SK-N-MC (cell line): Measurements from ENCODE around the gene DMAC2.

ENCODE experiments used
- DNase-seq: peaks from one replicate; pipeline ENCODE4 v3.0.0-alpha.2; 2011; ENCODE audit warnings: low read depth, low spot score
- H3K27ac ChIP-seq: fragments of 200-600 bp; sonication (generic); 2 replicates; pipeline ENCODE4 v1.5.1; 2016; ENCODE audit warnings: mixed run types
- H3K36me3 ChIP-seq: fragments of 200-600 bp; sonication (generic); 2 replicates; pipeline ENCODE4 v1.6.1; 2017; ENCODE audit warnings: antibody characterized with exemption, low read length, mixed read lengths; ENCODE audit not compliant: insufficient read depth
- H3K4me3 ChIP-seq: fragments of 200-600 bp; sonication (generic); 2 replicates; pipeline ENCODE4 v1.5.1; 2016
- H3K9ac ChIP-seq: fragments of 200-600 bp; sonication (generic); 2 replicates; pipeline ENCODE4 v1.8.0; 2017; ENCODE audit warnings: mixed run types, mixed read lengths; ENCODE audit not compliant: insufficient read length
- H3K9me3 ChIP-seq: fragments of 200-600 bp; sonication (generic); 2 replicates; pipeline ENCODE4 v1.6.1; 2017; ENCODE audit warnings: low read depth, mild to moderate bottlenecking, antibody characterized with exemption, low read length, moderate library complexity, mixed read lengths
- EZH2 ChIP-seq: fragments of 200-600 bp; sonication (generic); IDR thresholded peaks from one replicate; pipeline ENCODE4 v1.6.1; 2017; ENCODE audit warnings: antibody characterized with exemption
- FOXP2 ChIP-seq: optimal IDR thresholded peaks from 2 replicates; pipeline ENCODE3; 2011; ENCODE audit warnings: mild to moderate bottlenecking, moderate library complexity; ENCODE audit not compliant: insufficient read depth; ENCODE audit errors: extremely low read length, control extremely low read depth
- POLR2AphosphoS5 ChIP-seq: IDR thresholded peaks from 2 replicates; pipeline ENCODE4 v1.6.1; 2012; ENCODE audit warnings: mild to moderate bottlenecking, low read depth, low read length, borderline replicate concordance

DMAC2 gene

DNA sequence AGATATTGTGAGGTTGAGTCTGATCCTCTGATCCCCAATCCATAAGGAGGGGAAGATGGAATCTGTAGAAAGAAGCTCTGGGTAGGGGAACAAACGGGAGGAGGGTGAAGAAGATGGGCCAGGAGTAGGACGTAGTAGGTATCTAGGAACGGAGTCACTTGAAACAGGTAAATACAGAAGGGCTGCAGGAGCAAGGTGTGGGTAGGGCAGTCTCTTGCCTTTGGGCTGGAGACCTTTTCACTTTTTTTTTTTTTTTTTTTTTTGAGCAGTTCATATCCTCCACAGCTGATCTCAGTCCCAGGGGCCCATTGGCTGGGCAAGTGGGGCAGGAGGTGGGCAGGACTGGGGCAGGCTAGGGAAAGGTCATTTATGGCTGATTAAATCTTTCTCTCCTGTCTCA is 40.6 kb downstream of the DMAC2 start:
- no peak for DNase-seq
- H3K27ac ChIP-seq = no peak overlapping the region
- H3K4me3 ChIP-seq = peak overlapping the region; percentile 99; the same call in 1 of the 2 replicates
- H3K9me3 ChIP-seq = no peaks in the 10 kb centered on the region
- H3K36me3 ChIP-seq = no peaks in the 10 kb centered on the region
- peak overlapping the region; percentile 100 for H3K9ac ChIP-seq
- no peak for TF ChIP-seq POLR2AphosphoS5
- TF ChIP-seq EZH2 = no peak
- TF ChIP-seq FOXP2 = no peak

DNA sequence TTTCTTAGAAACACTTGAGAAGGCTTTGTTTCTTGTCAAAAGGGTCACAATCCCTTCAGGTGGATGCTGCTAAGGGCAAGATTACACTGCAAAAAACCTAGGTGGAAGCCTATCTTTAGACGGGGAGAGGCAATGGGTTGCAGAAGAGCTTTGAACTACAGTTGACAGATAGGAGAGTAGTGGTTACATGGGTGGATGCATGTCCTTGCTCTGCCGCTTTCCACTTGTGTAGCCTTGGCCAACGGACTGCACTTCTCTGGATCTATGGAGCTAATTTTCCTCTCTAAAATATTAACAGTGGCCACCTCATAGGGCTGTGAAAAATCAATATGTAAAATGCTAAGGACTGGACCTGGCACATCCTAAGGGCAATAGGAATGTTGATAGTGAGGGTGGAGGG is 41.1 kb downstream of the DMAC2 start:
- H3K9me3 ChIP-seq = no peaks in the 10 kb centered on the region
- DNase-seq = no peak
- peak overlapping the region; percentile 100 for H3K9ac ChIP-seq
- no peaks in the 10 kb centered on the region for H3K36me3 ChIP-seq
- peak overlapping the region; percentile 99 for H3K4me3 ChIP-seq
- no peak overlapping the region for H3K27ac ChIP-seq
- TF ChIP-seq POLR2AphosphoS5 (no peak), FOXP2 (no peak), EZH2 (no peak)

DNA sequence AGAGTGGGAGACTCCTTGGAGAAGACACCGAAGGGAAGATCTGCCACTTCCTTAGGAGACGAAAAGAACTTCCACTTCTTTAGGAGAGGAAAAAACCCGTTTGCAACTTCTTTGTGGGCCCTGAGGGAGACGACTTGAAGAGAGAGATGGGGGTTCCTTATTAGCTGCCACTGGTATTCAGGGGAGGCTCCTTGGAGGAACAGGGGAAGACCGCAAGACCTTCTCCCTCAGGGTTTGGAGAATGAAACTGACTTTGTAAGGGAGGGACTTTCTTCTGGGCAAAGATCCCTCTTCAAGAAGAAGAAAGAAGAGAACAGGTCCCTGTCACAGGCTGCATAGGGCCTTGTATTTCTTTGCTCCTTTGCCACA is 41.7 kb downstream of the DMAC2 start:
- peak overlapping the region; percentile 100 for H3K9ac ChIP-seq
- H3K4me3 ChIP-seq = peak overlapping the region; percentile 99
- H3K9me3 ChIP-seq = no peaks in the 10 kb centered on the region
- peak overlapping the region; percentile 94 for H3K27ac ChIP-seq
- H3K36me3 ChIP-seq = no peaks in the 10 kb centered on the region
- TF ChIP-seq POLR2AphosphoS5 = no peak
- no peak for TF ChIP-seq EZH2
- TF ChIP-seq FOXP2 = no peak
- DNase-seq = no peak

DNA sequence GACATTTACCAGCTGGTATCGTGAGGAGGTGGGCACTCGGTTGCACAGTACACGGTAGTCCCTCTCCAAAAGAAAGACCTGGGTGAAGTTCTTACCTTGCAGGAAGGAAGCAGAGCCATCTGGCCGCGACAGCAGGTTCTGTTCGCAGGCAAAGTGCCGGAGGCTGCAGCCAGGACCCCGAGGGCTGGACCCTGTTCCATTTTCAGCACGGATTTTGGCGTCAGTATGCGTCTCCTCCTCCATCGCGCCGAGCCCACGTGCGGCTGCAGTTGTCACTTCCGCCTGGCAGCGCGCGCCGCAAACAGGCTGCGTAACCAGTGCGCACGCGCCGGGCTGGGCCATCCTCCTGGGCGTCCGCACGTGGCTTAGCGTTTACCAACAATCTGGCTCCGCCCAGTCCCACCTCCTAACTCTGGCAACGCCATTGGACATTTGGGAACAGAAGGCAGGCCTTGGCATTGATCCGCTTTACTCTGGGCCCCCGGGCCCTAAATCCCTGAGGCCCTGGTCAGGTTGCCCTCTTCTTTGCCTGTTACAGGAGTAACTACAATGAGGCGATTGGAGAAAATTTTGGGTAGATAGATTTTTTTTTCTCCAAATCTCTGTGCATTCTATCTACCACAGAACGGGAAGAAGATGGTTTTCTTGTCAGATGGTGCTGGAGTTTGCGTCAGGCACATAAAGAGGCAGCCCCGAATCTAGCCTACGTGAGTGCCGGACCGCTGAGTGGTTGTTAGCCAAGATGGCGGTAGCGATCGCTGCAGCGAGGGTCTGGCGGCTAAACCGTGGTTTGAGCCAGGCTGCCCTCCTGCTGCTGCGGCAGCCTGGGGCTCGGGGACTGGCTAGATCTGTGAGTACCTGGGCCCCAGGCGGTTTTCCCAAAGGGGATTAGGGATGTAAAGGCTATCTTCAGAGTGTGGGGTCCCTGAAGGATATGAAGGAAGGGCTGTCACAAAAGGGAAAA is 42.3 kb downstream of the DMAC2 start, which contains the start of the genes BCKDHA and EXOSC5:
TSS of gene BCKDHA (plus strand) at position 733 of the 964 bp plus-strand sequence. CDS start at position 743, 10 bp downstream.
TSS of gene EXOSC5 (minus strand) at position 274 of the 964 bp plus-strand sequence. CDS start at position 243, 31 bp downstream.
- DNase-seq = peak; percentile 99
- Histone ChIP-seq H3K9ac (peak within 1 kb of the TSS; percentile 100), H3K36me3 (no peaks in the 10 kb centered on the region), H3K9me3 (no peaks in the 10 kb centered on the region), H3K4me3 (peak within 1 kb of the TSS; percentile 99), H3K27ac (peak within 1 kb of the TSS; percentile 94)
- peak; percentile 91 for TF ChIP-seq FOXP2
- no peak for TF ChIP-seq EZH2
- TF ChIP-seq POLR2AphosphoS5 = peak; percentile 68

DNA sequence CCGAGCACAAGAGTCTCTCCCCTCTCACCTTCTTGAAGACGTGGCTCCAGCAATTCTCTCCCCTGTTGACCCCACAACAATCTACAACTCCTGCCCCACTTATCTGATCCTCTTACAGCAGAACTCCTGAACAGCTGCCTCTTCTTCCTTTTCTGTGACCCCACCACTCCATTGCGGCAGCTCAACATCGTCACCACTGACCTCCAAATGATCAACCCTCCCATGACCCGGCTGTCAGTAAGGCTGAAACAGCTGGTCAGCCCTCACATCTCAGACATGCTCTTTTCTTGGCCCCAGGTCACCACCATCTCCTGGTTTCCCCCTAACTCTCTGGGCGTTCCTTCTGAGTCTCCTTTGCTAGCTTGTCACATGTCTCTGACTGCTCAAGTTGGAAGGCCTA is 44.4 kb downstream of the DMAC2 start:
- Histone ChIP-seq H3K9me3 (no peaks in the 10 kb centered on the region), H3K9ac (no peak overlapping the region), H3K4me3 (no peak overlapping the region), H3K36me3 (peaks cover 11% of the 10 kb centered on the region; the same call in 1 of the 2 replicates), H3K27ac (no peak overlapping the region)
- no peak for DNase-seq
- TF ChIP-seq EZH2 = no peak
- TF ChIP-seq FOXP2 = no peak
- no peak for TF ChIP-seq POLR2AphosphoS5

DNA sequence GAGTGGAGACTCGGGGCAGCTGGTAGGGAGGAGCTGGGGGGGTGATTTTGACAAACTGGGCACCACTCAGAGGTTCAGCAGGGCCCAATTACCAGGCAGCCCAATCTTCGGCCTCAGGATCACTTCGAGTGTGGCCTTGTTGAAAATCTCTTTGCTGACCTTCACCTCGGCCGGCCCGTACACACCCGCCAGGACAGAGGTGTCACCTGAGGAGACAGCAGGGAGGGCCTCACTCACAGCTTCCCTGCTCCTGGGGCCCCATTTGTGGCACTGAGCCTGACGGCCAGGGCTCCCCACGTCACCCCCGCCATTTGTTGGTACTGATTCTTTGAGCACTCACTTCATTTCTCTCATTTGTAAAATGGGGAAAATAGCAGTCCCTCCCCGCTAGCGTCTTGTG is 46.9 kb downstream of the DMAC2 start:
- Histone ChIP-seq H3K9ac (no peak overlapping the region), H3K4me3 (no peak overlapping the region), H3K9me3 (no peaks in the 10 kb centered on the region), H3K36me3 (peaks cover 18% of the 10 kb centered on the region; the same call in 1 of the 2 replicates), H3K27ac (no peak overlapping the region)
- DNase-seq = no peak
- TF ChIP-seq FOXP2 (no peak), EZH2 (no peak), POLR2AphosphoS5 (no peak)

DNA sequence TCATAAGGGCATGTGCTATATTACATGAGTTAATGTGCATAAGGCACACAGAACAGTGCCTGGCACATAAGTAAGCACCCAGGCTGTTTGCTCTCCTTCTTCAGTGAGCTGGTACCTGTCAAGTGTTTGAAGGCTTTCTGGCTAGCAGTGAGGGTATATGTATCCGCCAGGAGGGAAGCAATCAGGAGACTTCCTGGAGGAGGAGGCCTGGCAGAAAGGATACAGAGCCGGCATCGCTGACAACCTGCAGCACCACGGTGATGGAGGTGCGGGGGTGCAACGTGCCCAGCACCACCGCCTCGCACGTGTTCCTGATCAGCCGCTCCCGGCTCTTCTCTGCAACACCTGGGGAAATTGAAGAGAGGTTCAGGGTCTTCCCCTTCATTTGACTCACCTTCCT is 48.1 kb downstream of the DMAC2 start:
- TF ChIP-seq POLR2AphosphoS5 (no peak), FOXP2 (no peak), EZH2 (no peak)
- no peak for DNase-seq
- Histone ChIP-seq H3K4me3 (no peak overlapping the region), H3K27ac (no peak overlapping the region), H3K36me3 (peaks cover 18% of the 10 kb centered on the region; the same call in 1 of the 2 replicates), H3K9ac (no peak overlapping the region), H3K9me3 (no peaks in the 10 kb centered on the region)

DNA sequence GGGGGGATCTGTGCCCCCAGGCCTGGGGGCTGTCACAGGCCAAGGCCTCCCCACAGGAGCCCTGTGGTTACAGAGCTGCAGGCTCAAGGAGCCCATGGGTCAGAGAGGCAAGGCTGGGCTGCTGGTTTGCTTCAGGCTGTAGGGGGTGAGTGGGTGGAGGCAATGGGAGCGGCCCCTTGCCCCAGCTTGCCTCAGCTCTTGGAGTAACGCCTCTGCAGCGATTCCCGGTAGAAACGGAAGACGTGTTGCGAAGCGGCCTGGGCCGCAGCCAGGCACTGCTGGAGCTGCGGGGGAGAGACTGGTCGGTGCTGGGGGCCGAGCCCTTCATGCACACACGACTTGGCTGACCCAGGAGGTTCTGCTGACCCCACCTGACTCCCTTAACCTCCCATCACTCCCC is 53.3 kb downstream of the DMAC2 start:
- Histone ChIP-seq H3K9ac (no peak overlapping the region), H3K36me3 (peaks cover 17% of the 10 kb centered on the region; the same call in 1 of the 2 replicates), H3K27ac (no peak overlapping the region), H3K4me3 (no peak overlapping the region), H3K9me3 (no peaks in the 10 kb centered on the region)
- TF ChIP-seq EZH2 (no peak), FOXP2 (no peak), POLR2AphosphoS5 (no peak)
- DNase-seq = no peak
